HUES6 (cell line): ENCODE data around the gene CTPS1.

ENCODE experiments used
- H3K27ac ChIP-seq: 2 replicates; pipeline ENCODE4 v1.7.0; 2013; ENCODE audit warnings: low read depth, mild to moderate bottlenecking, low read length, inconsistent platforms
- H3K27me3 ChIP-seq: 2 replicates; pipeline ENCODE4 v1.6.1; 2013; ENCODE audit warnings: low read length; ENCODE audit not compliant: control insufficient read depth, insufficient read depth
- H3K36me3 ChIP-seq: 2 replicates; pipeline ENCODE4 v1.6.1; 2013; ENCODE audit warnings: low read length; ENCODE audit not compliant: control insufficient read depth, insufficient read depth
- H3K4me1 ChIP-seq: 2 replicates; pipeline ENCODE4 v1.6.1; 2013; ENCODE audit warnings: low read length; ENCODE audit not compliant: control insufficient read depth, insufficient read depth
- H3K4me3 ChIP-seq: 2 replicates; pipeline ENCODE4 v1.5.1; 2013; ENCODE audit warnings: low read depth, low read length
- H3K9ac ChIP-seq: one replicate; pipeline ENCODE4 v1.6.1; 2013; ENCODE audit warnings: mild to moderate bottlenecking, low read length
- H3K9me3 ChIP-seq: 2 replicates; pipeline ENCODE4 v1.6.1; 2013; ENCODE audit warnings: low read depth, low read length; ENCODE audit not compliant: control insufficient read depth, insufficient read depth

Gene CTPS1, protein sequence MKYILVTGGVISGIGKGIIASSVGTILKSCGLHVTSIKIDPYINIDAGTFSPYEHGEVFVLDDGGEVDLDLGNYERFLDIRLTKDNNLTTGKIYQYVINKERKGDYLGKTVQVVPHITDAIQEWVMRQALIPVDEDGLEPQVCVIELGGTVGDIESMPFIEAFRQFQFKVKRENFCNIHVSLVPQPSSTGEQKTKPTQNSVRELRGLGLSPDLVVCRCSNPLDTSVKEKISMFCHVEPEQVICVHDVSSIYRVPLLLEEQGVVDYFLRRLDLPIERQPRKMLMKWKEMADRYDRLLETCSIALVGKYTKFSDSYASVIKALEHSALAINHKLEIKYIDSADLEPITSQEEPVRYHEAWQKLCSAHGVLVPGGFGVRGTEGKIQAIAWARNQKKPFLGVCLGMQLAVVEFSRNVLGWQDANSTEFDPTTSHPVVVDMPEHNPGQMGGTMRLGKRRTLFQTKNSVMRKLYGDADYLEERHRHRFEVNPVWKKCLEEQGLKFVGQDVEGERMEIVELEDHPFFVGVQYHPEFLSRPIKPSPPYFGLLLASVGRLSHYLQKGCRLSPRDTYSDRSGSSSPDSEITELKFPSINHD

DNA sequence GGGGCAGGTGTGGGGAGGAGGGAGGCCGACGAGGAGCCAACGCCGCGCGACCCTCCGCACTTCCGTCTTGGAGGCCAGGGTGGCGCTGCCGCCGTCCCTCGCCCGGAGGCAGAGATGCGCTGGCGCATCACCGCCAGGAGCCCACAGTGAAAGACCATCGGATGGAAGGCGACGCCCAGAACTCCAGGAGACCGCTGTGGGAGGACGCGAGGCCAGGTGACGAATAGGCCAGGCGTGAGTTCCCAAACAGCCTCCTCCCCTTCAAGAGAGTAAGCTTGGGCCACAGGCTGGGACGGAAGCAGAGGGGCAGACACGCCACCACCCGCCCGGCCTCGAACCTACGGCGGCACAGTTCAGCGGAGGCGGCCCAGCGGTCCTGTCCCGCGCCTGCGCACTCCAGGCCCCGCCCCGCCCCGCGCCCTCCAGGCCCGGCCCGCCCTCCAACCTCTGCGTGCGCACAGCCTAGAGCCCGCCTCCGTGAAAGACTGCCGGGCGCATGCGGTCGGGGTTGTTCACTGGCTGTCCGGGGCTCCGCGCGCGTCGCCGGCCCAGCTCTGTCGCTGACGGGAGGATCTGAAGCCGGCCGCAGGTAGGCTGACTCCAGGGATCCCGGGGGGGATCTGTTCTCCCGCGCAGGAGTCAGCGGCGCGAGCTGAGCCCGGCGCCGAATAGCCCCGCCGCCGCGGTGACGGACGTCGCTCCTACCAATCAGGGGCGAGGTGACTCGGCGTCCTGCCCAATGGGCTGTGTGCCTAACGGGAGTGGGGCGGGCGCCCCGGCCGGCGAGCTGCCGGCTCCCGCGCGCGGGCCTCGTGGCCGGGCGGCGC lies at the start of gene CTPS1:
Gene CTPS1 (plus strand): TSS at position 456 of the 827 bp plus-strand sequence. CDS start 3,595 bp downstream, outside the sequence.
- Histone ChIP-seq H3K9me3 (no peaks in the 10 kb centered on the region), H3K9ac (peak within 1 kb of the TSS; percentile 91), H3K36me3 (peaks cover 17% of the 10 kb centered on the region), H3K4me1 (peaks cover 15% of the 10 kb centered on the region), H3K27ac (peak within 1 kb of the TSS; percentile 91), H3K4me3 (peak within 1 kb of the TSS; percentile 67), H3K27me3 (no peaks in the 10 kb centered on the region)

DNA sequence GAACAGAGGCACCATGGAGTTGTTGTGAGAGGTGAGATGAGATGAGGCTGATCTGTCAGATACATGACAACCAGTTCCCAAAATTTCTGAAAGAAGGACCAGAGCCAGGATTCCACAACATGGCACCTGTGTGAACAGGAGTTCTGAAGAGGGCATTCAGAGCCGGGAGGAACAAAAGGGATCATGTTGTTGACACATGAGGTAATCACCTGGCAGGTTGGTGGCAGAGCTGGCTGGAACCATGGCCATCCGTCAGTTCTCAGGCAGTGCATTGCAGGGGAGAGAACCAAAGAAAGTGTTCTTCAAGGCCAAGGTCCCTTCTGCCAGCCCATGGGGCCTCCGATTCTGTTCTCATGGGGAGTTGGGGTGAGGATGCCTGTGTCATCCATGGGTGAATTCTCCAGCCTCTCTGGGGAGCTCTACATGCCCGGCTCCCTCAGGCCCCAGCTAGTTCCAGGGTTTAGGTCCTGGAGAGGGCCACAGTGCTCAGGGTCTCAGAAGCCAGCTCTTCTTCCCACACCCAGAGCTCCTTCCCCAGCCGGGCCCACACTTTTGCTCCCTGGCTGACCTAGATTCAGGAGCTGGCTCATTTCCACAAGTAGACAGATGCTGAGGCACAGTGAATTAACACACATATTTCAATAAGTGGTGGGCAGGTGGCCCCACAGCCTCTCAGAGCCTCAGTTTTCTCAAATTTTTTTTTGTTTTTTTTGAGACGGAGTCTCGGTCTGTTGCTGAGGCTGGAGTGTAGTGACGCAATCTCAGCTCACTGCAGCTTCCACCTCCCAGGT lies 49.1 kb upstream of the CTPS1 start:
- Histone ChIP-seq H3K9ac (no peak overlapping the region), H3K36me3 (no peaks in the 10 kb centered on the region), H3K4me3 (no peak overlapping the region), H3K9me3 (no peaks in the 10 kb centered on the region), H3K4me1 (no peaks in the 10 kb centered on the region), H3K27me3 (no peaks in the 10 kb centered on the region), H3K27ac (no peak overlapping the region)

DNA sequence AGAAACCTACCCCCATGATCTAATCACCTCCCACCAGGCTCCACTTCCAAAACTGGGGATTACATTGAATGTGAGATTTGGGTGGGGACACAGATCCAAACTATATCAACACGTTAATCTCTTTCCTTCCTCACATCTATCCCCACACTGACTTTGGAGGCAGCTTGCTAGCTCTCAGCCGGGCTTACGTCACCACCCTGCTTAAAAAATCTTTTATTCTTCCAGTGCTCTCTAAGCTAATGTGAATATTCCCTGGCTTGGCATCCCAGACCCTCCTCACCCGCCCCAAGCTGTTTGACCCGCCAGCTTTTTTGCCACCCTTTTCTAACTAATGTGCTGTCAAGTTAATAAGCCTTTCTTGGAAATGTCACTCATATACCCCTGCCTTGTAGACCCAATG lies 47.9 kb upstream of the CTPS1 start:
- Histone ChIP-seq H3K9me3 (no peaks in the 10 kb centered on the region), H3K27me3 (no peaks in the 10 kb centered on the region), H3K4me3 (no peak overlapping the region), H3K4me1 (no peaks in the 10 kb centered on the region), H3K27ac (no peak overlapping the region), H3K36me3 (no peaks in the 10 kb centered on the region), H3K9ac (no peak overlapping the region)

DNA sequence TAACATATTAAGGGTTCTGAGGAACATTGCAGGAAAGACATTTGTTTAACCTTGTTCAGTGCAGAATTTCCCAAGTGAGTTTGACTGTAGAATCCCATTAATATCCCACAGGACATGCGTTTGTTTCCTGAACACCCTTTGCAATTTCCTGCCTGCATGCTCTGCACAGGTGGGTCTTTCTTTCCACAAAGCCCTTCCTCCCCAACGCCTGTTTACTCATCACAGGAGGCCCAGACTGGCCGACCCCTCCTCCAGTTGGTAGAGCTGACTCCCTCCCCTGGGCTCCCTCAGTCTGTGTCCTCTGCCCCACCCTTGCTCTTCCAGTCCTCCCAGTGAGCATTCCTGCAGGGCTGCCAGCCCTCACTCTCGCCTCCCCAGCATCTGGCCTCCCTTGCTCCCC lies 47.5 kb upstream of the CTPS1 start:
- Histone ChIP-seq H3K9ac (no peak overlapping the region), H3K9me3 (no peaks in the 10 kb centered on the region), H3K27me3 (no peaks in the 10 kb centered on the region), H3K27ac (no peak overlapping the region), H3K4me3 (no peak overlapping the region), H3K4me1 (no peaks in the 10 kb centered on the region), H3K36me3 (no peaks in the 10 kb centered on the region)

DNA sequence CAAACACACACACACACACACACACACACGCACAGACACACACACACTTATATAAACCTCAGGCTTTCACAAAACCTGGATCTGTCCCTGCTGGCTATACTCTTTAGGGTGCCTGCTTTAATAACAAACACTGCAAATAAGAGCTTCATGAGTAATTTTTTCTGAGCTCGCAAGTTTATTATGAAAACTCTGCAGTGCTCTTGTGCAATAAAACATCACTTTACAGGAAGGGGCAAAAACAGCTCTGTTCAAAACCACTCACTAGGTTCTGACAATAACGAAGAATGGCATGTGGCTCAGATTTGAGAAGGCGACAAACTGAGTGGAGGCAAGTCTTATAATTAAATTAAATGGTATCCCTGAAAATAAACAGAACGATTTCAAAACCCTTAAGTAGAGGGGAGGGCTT lies 42.6 kb upstream of the CTPS1 start:
- Histone ChIP-seq H3K27ac (no peak overlapping the region), H3K9me3 (no peaks in the 10 kb centered on the region), H3K4me1 (no peaks in the 10 kb centered on the region), H3K27me3 (no peaks in the 10 kb centered on the region), H3K9ac (no peak overlapping the region), H3K36me3 (no peaks in the 10 kb centered on the region), H3K4me3 (no peak overlapping the region)

DNA sequence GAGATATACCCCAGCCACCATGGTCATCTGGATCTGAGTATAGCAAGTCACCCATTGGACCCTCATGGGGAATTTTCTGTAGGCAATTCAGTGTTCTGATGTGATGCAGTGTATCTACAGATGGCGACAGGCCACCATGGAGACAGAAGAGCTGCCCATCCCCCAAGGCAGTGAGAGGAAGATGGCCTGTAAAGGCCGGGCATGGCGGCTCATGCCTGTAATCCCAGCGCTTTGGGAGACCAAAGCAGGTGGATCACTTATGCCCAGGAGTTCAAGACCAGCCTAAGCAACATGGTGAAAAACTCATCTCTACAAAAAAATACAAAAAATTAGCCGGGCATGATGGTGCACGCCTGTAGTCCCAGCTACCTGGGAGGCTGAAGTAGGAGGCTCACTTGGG lies 41.1 kb upstream of the CTPS1 start:
- H3K9ac ChIP-seq, result no peak overlapping the region
- H3K27ac ChIP-seq, result no peak overlapping the region
- no peak overlapping the region for H3K4me3 ChIP-seq
- H3K9me3 ChIP-seq, result no peaks in the 10 kb centered on the region
- H3K36me3 ChIP-seq, result no peaks in the 10 kb centered on the region
- no peaks in the 10 kb centered on the region for H3K27me3 ChIP-seq
- no peaks in the 10 kb centered on the region for H3K4me1 ChIP-seq

DNA sequence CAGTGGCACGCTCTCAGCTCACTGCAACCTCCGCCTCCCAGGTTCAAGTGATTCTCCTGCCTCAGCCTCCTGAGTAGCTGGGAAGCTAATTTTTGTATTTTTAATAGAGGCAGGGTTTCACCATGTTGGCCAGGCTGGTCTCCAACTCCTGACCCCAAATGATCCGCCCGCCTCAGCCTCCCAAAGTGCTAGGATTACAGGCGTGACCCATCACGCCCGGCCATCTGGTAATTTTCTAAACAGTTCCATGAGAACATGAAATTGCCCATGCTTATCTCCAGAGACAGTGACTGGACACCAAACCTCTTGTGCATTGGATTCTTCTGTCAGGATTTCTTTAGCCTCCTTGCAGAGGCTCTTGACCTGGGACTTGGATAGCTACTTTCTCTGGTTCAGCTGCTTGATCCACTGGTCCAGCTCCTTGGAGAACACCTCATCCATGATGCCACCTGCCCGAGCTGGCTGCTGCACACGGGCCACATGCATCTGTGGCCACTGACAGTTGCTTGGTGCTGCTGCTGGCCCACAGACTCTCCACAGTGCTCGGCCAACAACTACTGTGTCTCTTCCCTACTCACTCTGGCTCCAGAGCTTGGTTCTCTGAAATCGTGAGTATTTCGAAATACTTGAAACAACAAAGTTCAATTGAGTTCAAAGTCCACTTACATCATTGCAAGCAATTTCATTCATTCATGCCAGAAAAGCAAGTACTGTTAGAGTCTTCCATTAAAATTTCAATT lies 40.0 kb upstream of the CTPS1 start:
- H3K27ac ChIP-seq, result no peak overlapping the region
- no peaks in the 10 kb centered on the region for H3K4me1 ChIP-seq
- no peaks in the 10 kb centered on the region for H3K36me3 ChIP-seq
- no peaks in the 10 kb centered on the region for H3K9me3 ChIP-seq
- H3K4me3 ChIP-seq, result no peak overlapping the region
- no peak overlapping the region for H3K9ac ChIP-seq
- H3K27me3 ChIP-seq, result no peaks in the 10 kb centered on the region

DNA sequence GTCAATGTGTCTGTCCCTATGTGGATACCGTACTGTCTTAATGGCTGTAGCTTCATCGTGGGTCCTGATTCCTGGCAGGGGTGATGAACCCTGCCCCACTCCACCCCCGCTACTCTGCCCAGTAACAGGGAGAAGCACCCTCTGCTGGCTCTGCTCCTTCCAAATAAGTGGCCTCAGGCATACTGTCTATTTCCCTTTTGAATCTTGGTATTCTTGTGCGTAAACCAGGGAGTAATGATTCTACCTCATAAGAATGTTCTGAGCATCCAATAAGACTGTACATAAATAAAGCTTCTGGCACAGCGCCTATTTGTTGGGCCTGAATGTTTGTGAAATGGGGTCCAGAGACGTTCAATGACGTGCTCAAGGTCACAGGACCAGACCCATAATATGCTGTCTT lies 35.2 kb upstream of the CTPS1 start:
- Histone ChIP-seq H3K9me3 (no peaks in the 10 kb centered on the region), H3K27me3 (no peaks in the 10 kb centered on the region), H3K9ac (no peak overlapping the region), H3K27ac (no peak overlapping the region), H3K4me3 (no peak overlapping the region), H3K4me1 (peaks cover 6% of the 10 kb centered on the region), H3K36me3 (no peaks in the 10 kb centered on the region)

DNA sequence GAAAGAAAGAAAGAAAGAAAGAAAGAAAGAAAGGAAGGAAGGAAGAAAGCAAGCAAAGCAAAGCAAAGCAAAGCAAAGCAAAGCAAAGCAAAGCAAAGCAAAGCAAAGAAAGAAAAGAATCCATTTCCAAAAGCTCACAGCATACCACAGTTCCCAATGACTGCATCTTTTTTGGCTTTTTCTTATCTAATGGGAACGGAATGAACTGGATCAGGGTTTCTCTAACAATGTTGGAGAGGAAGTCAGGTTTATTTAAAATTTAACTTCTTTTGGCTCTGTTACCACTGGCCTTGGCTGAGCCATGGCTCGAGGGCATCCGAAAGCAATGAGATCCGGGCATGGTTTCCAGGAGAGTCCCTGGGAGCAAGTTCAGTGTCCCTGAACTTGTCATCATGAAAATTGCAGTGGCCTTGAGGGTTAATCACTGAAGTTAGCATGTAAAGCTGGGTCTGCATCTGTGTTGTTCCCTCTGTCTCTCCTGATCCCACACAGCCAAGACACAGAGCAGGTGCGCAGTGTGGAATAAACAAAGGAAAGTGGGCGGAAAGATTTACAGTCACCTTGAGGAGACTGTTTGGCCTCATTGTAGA lies 34.6 kb upstream of the CTPS1 start:
- Histone ChIP-seq H3K36me3 (no peaks in the 10 kb centered on the region), H3K27me3 (no peaks in the 10 kb centered on the region), H3K9me3 (no peaks in the 10 kb centered on the region), H3K4me1 (peaks cover 6% of the 10 kb centered on the region), H3K27ac (no peak overlapping the region), H3K9ac (no peak overlapping the region), H3K4me3 (no peak overlapping the region)

DNA sequence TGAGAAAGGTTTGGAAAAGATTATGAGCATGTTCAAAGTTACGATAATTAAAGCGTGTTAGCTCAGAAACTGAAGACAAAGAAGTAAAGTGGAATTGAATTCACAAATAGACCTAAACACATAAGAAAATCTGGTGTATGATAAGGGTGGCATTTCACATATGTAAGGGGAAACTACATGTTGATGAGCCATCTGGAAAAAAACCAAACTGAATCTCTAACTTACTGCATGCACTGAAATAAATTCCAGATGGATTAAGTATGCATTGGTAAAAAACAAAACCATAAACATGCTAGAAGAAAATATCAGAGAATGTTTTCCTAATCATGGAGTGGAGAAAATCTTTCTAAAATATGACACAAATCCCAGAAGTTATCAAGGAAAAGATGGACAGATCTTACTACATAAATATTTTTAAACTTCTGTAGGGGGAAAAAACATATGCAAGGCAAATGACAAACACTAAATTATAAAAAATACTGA lies 34.0 kb upstream of the CTPS1 start:
- Histone ChIP-seq H3K27ac (no peak overlapping the region), H3K27me3 (no peaks in the 10 kb centered on the region; the same call in 1 of the 2 replicates), H3K36me3 (no peaks in the 10 kb centered on the region), H3K4me3 (no peak overlapping the region), H3K4me1 (peaks cover 6% of the 10 kb centered on the region), H3K9ac (no peak overlapping the region), H3K9me3 (no peaks in the 10 kb centered on the region)
